Left kidney (tissue), 2 donors: ENCODE data around the gene ARHGEF1. TPM values are rescaled to one million over a fixed set of nuclear protein-coding genes. Genes with fewer than 3 reads are reported as not detected.
A peak's percentile ranks its signal among the peaks of the same experiment; 100 is the strongest.
"Not testable (repeated sequence)": the region's sequence is repeated elsewhere in the genome, so short reads cannot be mapped to it uniquely, and the experiment has no call there.

ENCODE experiments used
- DNase-seq: peaks from one replicate; pipeline ENCODE4 v3.0.0-alpha.2; 2013
- polyA plus RNA-seq: library from polyadenylated mRNA; unstranded; fragments of 120-200 nt; gene quantifications from one replicate; pipeline ENCODE4 v1.2.1, GENCODE V29; 2013; ENCODE audit not compliant: insufficient read length

The ARHGEF1 gene
- polyA plus RNA-seq, 1 donor: 45.2 TPM

DNA sequence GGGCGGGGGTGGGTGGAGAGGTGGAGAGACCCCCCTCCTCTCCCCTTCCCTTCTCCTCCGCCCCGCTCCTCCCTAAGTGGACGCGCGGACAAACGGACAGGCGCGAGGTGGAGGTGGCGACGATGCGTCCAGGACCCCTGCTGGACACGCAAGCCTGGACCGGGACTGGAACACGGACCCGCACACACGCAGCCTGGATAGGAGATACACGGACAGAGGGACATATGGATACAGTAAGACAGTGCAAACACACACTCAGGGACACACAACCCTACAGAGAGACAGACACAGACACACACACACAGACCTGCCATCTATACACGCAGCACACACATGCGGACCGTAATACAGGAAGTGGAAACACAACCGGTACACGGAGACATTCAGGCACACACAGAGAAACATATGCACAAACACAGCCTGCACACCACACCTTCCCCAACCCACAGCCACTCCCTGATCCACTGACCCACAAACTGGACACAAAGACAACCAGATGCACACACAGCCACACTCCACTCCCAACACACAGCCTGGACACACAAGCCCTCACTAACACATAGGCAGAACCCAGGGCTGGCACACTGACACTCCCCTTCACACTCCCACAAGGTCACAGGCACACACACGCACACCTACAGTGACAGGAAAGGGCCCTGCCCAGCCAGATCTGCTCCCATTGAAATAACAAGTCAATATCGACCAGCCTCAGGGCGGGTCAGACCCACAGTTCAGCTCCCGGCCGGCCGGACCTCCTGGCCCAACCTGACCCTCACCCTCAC is 46.0 kb downstream of the ARHGEF1 start:
- no peak for DNase-seq

DNA sequence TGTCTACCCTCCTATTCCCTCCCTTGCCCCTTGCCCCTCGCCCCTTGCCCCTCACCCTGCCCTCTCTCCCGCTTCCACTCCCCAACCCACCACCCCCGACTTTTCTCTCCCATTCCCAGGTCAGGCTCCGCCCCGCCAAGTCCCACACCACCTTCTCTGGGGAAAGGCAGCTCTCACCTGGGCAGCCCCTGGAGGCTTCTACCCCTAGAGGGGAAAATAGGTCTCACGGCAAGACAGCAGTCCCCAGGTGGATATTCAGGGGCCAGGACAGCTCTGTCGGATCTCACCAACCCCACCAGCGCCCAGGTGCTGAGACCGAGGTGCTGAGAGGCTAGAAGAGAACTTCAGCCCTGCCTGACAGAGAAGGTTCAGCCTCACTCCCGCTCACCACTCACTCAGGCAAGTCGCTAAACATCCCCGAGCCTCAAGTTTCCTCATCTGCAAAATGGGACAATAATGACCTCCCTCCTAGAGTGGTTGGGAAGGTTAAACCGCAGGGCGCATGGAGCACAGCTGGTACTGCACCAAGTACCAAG is 46.6 kb downstream of the ARHGEF1 start:
- no peak for DNase-seq

DNA sequence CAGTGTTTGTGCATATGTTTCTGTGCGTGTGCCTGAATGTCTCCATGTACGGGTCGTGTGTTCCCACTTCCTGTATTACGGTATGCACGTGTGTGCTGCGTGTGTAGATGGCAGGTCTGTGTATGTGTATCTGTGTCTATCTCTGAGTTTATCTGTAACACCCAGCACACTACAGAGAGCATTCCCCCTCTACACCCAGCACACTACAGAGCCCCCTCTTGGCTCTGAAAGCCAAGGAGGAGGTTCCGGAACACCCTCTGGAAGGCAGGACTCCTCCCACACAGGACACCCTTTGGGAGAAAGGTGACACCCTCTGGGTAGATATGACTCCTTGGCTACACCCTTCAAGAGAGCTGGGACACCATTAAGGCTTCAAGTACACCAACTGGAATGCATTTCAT is 47.3 kb downstream of the ARHGEF1 start:
- no peak for DNase-seq

- DNase-seq: no peak
Observed at GRCh38 chr19:41930926-41931592, 48.1 kb downstream of the ARHGEF1 start.

- no peak for DNase-seq
Observed at GRCh38 chr19:41932259-41932719, 49.3 kb downstream of the ARHGEF1 start.

- DNase-seq: no peak
Observed at GRCh38 chr19:41932720-41933332, 49.8 kb downstream of the ARHGEF1 start.

GRCh38 chr19:41933693-41934426 is 50.9 kb downstream of the ARHGEF1 start:
- no peak for DNase-seq

GRCh38 chr19:41934849-41935374 is 51.9 kb downstream of the ARHGEF1 start:
- peak; percentile 64 for DNase-seq

DNA sequence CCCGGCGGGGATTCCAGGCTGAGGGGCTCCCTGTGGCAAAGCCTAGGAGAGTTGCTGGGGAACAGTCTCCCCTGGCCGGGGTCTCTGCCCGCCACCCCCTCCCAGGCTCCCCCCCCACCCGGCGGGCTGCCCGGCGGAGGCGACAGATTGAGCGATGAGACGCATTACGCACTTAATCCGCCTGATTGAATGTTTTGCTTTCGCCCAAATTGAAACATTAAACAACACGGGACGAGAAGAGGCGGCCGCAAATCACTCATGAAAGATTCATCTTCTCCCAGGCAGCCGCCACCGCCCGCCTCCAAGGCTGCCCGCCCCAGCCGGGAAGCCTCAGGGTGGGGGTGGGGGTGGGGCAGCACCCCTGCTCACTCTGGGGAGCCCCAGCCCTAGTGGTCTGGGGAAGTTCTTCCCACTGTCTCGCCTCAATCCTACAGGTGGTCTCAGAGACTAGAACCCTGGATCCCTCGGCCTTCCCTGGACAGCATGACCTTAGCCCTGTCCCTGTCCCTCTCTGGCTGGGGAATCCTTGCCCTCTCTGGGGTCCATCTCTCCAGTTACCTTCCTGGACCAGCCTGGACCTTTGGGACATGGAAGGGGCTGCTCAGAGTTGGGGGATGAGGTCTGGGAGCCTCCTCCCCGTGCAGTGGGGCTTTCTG is 52.9 kb downstream of the ARHGEF1 start:
- no peak for DNase-seq

DNA sequence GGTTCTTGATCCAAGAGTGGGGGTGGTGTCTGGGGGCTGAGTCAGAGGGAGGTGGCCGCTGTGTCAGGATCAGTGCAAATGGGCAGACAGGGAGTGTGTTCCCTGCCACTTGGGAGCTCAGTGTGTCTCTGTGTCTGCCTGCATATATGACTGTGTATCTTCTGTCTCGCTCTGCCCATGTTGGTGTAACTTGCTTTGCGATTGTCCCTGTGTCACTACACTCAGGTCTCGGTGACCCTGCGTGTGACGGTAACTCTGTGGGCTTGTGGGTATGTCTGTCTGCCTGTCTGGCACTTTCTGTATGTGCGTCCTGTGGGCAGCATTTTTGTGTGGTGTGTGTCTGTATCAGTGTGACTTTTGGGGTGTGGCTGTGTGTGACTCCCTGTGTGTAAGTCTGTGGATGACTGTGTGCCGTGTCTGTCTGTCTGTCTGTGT is 53.4 kb downstream of the ARHGEF1 start:
- DNase-seq: no peak

GRCh38 chr19:41936961-41937360 is 54.0 kb downstream of the ARHGEF1 start:
- no peak for DNase-seq

DNA sequence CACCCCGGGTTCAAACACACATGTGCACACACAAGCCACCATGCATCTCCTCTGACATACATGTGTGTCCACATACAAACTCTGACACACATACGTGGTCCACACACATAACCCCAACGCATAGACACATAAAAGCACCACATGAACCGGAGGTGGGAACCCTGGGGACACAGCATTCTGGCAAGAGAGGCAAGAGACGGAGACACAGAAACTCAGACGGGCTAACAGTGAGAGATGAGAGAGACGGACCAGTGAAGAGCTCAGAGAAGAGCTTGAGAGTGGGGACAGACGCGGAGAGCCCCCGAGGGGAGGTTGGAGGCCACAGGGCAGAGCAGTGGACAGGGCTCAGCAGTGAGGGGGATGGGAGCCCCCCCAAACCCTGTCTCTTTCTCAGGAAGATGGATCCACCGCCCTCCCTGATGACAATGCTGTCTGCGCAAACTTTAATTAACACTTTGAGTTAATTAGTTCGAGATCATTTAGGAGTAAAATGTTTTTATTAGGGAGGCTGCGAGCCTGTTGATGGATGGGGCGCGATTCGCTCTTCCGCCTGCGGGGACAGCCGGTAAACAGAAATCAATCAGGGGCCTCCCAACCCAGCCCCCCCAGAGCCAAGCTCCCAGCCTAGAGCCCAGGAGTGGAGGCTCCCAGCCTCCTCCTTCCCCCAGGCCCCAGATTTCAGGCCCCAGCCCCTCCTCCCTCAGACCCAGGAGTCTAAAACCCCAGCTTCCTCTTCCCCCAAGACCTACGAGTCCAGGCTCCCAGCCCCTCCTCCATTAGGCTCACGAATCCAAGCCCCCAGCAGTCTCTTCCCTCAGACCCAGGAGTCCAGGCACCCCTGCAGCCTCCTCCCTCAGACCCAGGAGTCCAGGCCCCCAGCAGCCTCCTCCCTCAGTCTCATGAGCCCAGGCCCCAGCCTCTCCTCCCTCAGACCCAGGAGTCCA is 54.8 kb downstream of the ARHGEF1 start:
- DNase-seq: no peak

DNA sequence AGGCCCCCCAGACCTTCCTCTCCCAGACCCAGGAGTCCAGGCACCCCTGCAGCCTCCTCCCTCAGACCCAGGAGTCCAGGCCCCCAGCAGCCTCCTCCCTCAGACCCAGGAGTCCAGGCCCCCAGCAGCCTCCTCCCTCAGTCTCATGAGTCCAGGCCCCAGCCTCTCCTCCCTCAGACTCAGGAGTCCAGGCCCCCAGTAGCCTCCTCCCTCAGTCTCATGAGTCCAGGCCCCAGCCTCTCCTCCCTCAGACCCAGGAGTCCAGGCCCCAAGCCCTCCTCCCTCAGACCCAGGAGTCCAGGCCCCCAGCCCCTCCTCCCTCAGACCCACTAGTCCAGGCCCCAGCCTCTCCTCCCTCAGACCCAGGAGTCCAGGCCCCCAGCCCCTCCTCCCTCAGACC is 56.2 kb downstream of the ARHGEF1 start:
- not testable (repeated sequence) for DNase-seq

DNA sequence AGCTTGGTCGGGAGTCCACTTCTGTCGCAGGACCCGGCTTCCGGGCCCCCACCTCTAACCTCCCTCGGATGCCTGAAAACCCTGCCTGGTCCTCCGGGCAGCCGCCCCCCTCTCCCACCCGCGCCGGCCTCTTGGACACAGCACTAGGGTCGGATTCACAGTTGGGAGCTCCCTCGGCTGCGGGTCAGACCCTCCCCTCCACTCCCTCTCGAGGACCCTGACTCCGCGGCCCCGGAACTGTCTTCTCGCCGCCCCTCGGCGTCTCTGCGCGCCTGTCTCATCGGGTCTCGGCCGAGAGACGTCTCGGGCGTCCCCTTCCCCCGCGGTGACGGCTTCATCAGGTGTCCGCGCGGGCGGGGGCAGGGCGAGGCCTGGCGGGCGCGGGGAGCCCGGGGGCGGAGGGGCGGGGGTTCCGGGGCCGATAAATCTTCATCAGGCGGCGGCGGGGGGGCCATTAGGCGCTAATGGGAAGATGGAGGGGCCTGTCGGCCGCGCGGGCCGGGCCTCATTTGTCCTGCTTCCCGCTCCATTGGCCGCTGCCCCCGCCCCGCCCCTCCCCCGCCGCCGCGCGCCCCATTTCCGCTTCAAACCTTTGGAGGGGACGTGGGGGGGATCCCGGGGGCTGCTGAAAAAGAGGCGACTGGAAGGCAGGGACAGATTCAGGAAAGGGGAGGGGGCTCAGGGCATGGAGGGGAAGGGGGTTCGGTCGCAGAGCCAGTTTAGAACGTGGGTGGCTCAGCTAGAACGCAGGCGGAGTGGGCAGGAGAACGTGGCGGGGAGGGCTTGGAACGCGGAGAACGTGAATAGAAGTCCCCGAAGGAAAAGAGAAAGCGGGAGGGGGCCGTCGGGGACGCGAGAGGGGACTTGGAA is 57.1 kb downstream of the ARHGEF1 start:
- peak; percentile 62 for DNase-seq

DNA sequence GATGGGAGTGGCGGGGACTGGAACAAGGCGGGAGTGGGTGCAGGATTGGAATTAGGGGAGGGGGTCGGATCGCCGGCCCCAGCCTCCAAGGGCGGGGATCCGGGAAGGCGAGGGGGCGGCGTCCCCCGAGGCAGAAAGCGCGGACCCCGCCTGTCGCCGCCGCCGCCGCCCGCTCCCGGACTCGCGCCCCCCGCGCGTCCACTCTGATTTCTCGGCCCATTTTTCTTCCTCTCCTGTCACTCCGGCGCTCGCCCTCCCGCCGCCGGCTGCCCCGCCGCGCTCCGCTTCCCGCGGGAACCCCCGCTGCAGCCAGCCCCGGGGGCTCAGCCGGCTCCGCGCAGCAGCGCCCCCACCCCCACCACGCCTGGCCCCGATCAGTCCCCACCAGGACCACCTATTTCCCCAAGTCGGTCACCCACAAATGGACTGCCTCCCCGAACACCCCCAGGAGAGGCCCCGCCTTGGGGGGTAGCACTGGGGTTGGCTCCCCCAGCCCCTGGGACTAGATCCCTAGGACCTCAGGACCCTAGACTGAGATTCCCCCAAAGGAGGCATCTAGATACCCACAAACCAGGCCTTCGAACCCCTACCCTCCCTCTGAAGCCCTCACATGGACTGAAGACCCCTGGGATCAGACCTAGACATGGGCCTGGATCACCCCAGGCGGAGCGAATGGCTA is 57.9 kb downstream of the ARHGEF1 start:
- no peak for DNase-seq

GRCh38 chr19:41941410-41942202 is 58.6 kb downstream of the ARHGEF1 start:
- DNase-seq: no peak

- DNase-seq: no peak
Observed at GRCh38 chr19:41944336-41944735, 61.4 kb downstream of the ARHGEF1 start.
